Endothelial cell of umbilical vein (primary cell): Measurements from ENCODE around the gene ISL2. TPM values are rescaled to one million over a fixed set of nuclear protein-coding genes. Genes with fewer than 3 reads are reported as not detected.

Source experiments
- BruUV-seq: library from RNA; stranded (reverse); fragments of 400-500 nt; replicated peaks from 2 replicates; lab custom pipeline; 2021; lab: Mats Ljungman, UMichigan
- CTCF ChIA-PET: fragments of 300-600, 350-600 bp; sonication (Branson Sonifier 250); formaldehyde crosslinking; loops from one replicate; lab custom pipeline; 2021; ENCODE audit warnings: antibody characterized with exemption, inconsistent platforms; lab: Charles Lee
- POLR2A ChIA-PET: fragments of 300-600, 350-600 bp; sonication (Branson Sonifier 250); formaldehyde crosslinking; loops from one replicate; lab custom pipeline; 2021; ENCODE audit warnings: antibody characterized with exemption, inconsistent platforms; lab: Charles Lee
- DNase-seq: peaks from one replicate; pipeline ENCODE4 v3.0.0-alpha.2; 2011; ENCODE audit warnings: low read depth, low spot score
- FAIRE-seq: peaks from 2 replicates; lab custom pipeline; 2011; peaks lifted over from hg19 to GRCh38; lab: Jason Lieb, UNC
- H2AFZ ChIP-seq: 2 replicates; pipeline ENCODE4 v1.6.0; 2012; ENCODE audit warnings: low read depth, low read length, control low read depth, inconsistent platforms
- H3K27ac ChIP-seq: 2 replicates; pipeline ENCODE4 v1.5.1; 2011; ENCODE audit warnings: low read depth, mild to moderate bottlenecking, control low read depth, low read length, moderate library complexity; ENCODE audit not compliant: insufficient read depth
- H3K27me3 ChIP-seq, 2 experiments: 2 replicates each; pipeline versions ENCODE4 v1.6.0 to v1.6.1; 2011; ENCODE audit warnings: low read length in 2 of 2, mixed read lengths in 1 of 2; ENCODE audit not compliant: control insufficient read depth in 2 of 2, insufficient read depth in 2 of 2
- H3K36me3 ChIP-seq, 2 experiments: 2 replicates in 1 of 2; 3 replicates in 1 of 2; pipeline ENCODE4 v1.5.1; 2011; ENCODE audit warnings: low read length in 2 of 2, mild to moderate bottlenecking in 1 of 2, moderate library complexity in 1 of 2; ENCODE audit not compliant: control insufficient read depth in 2 of 2, insufficient read depth in 2 of 2; ENCODE audit errors: extremely low read depth in 1 of 2
- H3K4me1 ChIP-seq: 3 replicates; pipeline ENCODE4 v1.5.1; 2011; ENCODE audit warnings: mild to moderate bottlenecking, low read length; ENCODE audit not compliant: control insufficient read depth, insufficient read depth; ENCODE audit errors: extremely low read depth
- H3K4me2 ChIP-seq: 2 replicates; pipeline ENCODE4 v1.6.1; 2011; ENCODE audit warnings: low read length, control low read depth, mixed read lengths; ENCODE audit not compliant: insufficient read depth
- H3K4me3 ChIP-seq, 3 experiments: fragments of 200-600 bp in 1 of 3; sonication (generic), shearing (Covaris generic) in 1 of 3; replicated peaks in 1 of 3; 2 replicates each; pipeline ENCODE4 v1.5.1; 2011 to 2016; ENCODE audit warnings: control low read depth in 3 of 3, low read length in 3 of 3, mild to moderate bottlenecking in 2 of 3, inconsistent platforms in 1 of 3, low read depth in 1 of 3, moderate library complexity in 1 of 3; ENCODE audit not compliant: insufficient read depth in 1 of 3
- H3K79me2 ChIP-seq: 2 replicates; pipeline ENCODE4 v1.6.0; 2012; ENCODE audit warnings: low read length, inconsistent platforms; ENCODE audit not compliant: control insufficient read depth, insufficient read depth
- H3K9ac ChIP-seq: replicated peaks from 2 replicates; pipeline ENCODE3; 2011; ENCODE audit warnings: low read length, control low read depth; ENCODE audit not compliant: insufficient read depth; ENCODE audit errors: extremely low read depth
- H3K9me1 ChIP-seq: replicated peaks from 3 replicates; pipeline ENCODE4 v1.6.0; 2011; ENCODE audit warnings: mild to moderate bottlenecking, low read length; ENCODE audit not compliant: control insufficient read depth, insufficient read depth; ENCODE audit errors: extremely low read depth
- H3K9me3 ChIP-seq: replicated peaks from 2 replicates; pipeline ENCODE4 v1.5.1; 2012; ENCODE audit warnings: low read length, inconsistent platforms; ENCODE audit not compliant: control insufficient read depth, insufficient read depth
- H4K20me1 ChIP-seq: replicated peaks from 2 replicates; pipeline ENCODE3; 2011; ENCODE audit warnings: mild to moderate bottlenecking, low read length; ENCODE audit not compliant: control insufficient read depth, insufficient read depth; ENCODE audit errors: extremely low read depth
- EZH2 ChIP-seq: IDR thresholded peaks from 2 replicates; pipeline ENCODE4 v1.6.1; 2012; ENCODE audit warnings: borderline replicate concordance, low read depth, mild to moderate bottlenecking, moderate library complexity, low read length, inconsistent platforms; ENCODE audit not compliant: severe bottlenecking
- FOS ChIP-seq: IDR thresholded peaks from 2 replicates; pipeline ENCODE4 v1.6.1; 2011; ENCODE audit warnings: mild to moderate bottlenecking, low read length, moderate library complexity, borderline replicate concordance; ENCODE audit not compliant: insufficient read depth
- GATA2 ChIP-seq: IDR thresholded peaks from 2 replicates; pipeline ENCODE4 v1.7.0; 2011; ENCODE audit warnings: low read depth, mild to moderate bottlenecking, moderate library complexity, mixed read lengths, low read length; ENCODE audit not compliant: insufficient read length, insufficient read depth
- JUN ChIP-seq: IDR thresholded peaks from 2 replicates; pipeline ENCODE4 v1.6.1; 2011; ENCODE audit warnings: borderline replicate concordance, low read depth; ENCODE audit not compliant: insufficient read length, insufficient read depth
- MYC ChIP-seq: IDR thresholded peaks from one replicate; pipeline ENCODE4 v1.6.1; 2011; ENCODE audit warnings: mild to moderate bottlenecking, low read depth, low read length
- POLR2A ChIP-seq: IDR thresholded peaks from 2 replicates; pipeline ENCODE4 v1.6.1; 2012; ENCODE audit warnings: low read depth, mild to moderate bottlenecking, control low read depth, low read length
- POLR2AphosphoS5 ChIP-seq: IDR thresholded peaks from 2 replicates; pipeline ENCODE4 v1.6.1; 2012; ENCODE audit warnings: low read depth, mild to moderate bottlenecking, control low read depth, low read length, moderate library complexity; ENCODE audit not compliant: insufficient read depth
- dilution Hi-C: fragments of 300-500 bp; cut with MboI; formaldehyde crosslinking; loops from one replicate; pipeline ENCODE4 v1.15.0; 2019; ENCODE audit warnings: low sequenced_read_pairs; ENCODE audit not compliant: extremely low pct_ligation_motif_present
- intact Hi-C: fragments of 100-400 bp; cut with micrococcal nuclease; formaldehyde crosslinking; loops from one replicate; pipeline ENCODE4 v1.10.0; 2022
- polyA plus RNA-seq, 4 experiments: library from polyadenylated mRNA; depleted of rRNA in 3 of 4; stranded (reverse) in 3 of 4; unstranded in 1 of 4; fragments of >200 nt; gene quantifications; 2 replicates each; pipeline versions ENCODE4 v1.2.1 to v1.2.3, GENCODE V29; 2011 to 2012; ENCODE audit warnings: missing spikeins in 1 of 4
- total RNA-seq: library from RNA; stranded (reverse); gene quantifications from 2 replicates; pipeline ENCODE4 v1.2.3, GENCODE V29; 2021
- TF ChIP-seq, protein P1 (sequence below), 2 donors: IDR thresholded peaks; 1 replicate in 1 of 2; 2 replicates in 1 of 2; pipeline ENCODE4 v1.5.1; 2011; ENCODE audit warnings: low read length in 2 of 2, mild to moderate bottlenecking in 2 of 2, moderate library complexity in 2 of 2, control low read depth in 1 of 2, inconsistent platforms in 1 of 2, low read depth in 1 of 2; ENCODE audit not compliant: insufficient read depth in 1 of 2; ENCODE audit errors: extremely low read depth in 1 of 2
- TF ChIP-seq, protein P2 (sequence below): IDR thresholded peaks from 2 replicates; pipeline ENCODE4 v1.6.1; 2011; ENCODE audit not compliant: insufficient read depth, insufficient read length

ISL2 gene
- total and polyA plus RNA-seq, 2 donors (not counting 3 experiments of a cell fraction or from before 2014, with no cell fraction given), result 0.10 TPM; not detected in 1

GRCh38 chr15:76321602-76322001, 15.0 kb upstream of the ISL2 start:
- no peak overlapping the region for H3K4me2 ChIP-seq
- FAIRE-seq (no peak), DNase-seq (no peak)
- H2AFZ ChIP-seq, result no peak overlapping the region
- CTCF ChIA-PET, result interaction anchor here (1.4 kb wide), 1 partner anchor 9 kb away, joined by 6 read pairs; no protein-coding TSS in a partner anchor
- no peak overlapping the region for H3K9ac ChIP-seq
- no peak overlapping the region for H3K27ac ChIP-seq
- no peaks in the 10 kb centered on the region for H3K36me3 ChIP-seq
- no TSS peak for BruUV-seq
- intact Hi-C loops, result no loop called here
- POLR2A ChIA-PET, result no interaction called here
- TF ChIP-seq JUN, result no peak
- no peak for TF ChIP-seq EZH2
- TF ChIP-seq, protein P1, sequence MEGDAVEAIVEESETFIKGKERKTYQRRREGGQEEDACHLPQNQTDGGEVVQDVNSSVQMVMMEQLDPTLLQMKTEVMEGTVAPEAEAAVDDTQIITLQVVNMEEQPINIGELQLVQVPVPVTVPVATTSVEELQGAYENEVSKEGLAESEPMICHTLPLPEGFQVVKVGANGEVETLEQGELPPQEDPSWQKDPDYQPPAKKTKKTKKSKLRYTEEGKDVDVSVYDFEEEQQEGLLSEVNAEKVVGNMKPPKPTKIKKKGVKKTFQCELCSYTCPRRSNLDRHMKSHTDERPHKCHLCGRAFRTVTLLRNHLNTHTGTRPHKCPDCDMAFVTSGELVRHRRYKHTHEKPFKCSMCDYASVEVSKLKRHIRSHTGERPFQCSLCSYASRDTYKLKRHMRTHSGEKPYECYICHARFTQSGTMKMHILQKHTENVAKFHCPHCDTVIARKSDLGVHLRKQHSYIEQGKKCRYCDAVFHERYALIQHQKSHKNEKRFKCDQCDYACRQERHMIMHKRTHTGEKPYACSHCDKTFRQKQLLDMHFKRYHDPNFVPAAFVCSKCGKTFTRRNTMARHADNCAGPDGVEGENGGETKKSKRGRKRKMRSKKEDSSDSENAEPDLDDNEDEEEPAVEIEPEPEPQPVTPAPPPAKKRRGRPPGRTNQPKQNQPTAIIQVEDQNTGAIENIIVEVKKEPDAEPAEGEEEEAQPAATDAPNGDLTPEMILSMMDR (IDR thresholded peaks at IDR 0.05; ENCODE audit: extremely low read depth in 1 of 2, insufficient read depth in 1 of 2, low read depth in 1 of 2, low read length in 2 of 2), result no peak
- TF ChIP-seq FOS, result no peak
- TF ChIP-seq, protein P2, sequence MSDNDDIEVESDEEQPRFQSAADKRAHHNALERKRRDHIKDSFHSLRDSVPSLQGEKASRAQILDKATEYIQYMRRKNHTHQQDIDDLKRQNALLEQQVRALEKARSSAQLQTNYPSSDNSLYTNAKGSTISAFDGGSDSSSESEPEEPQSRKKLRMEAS, result no peak
- TF ChIP-seq MYC, result no peak
- no peak for TF ChIP-seq GATA2
- TF ChIP-seq POLR2A, result no peak
- TF ChIP-seq POLR2AphosphoS5, result no peak
- no peaks in the 10 kb centered on the region for H3K4me1 ChIP-seq
- no peaks in the 10 kb centered on the region for H3K9me1 ChIP-seq
- no peak overlapping the region for H3K4me3 ChIP-seq
- dilution Hi-C loops, result no loop called here
- peaks cover 10 to 32% of the 10 kb centered on the region in 2 experiments for H3K27me3 ChIP-seq
- no peaks in the 10 kb centered on the region for H4K20me1 ChIP-seq
- H3K79me2 ChIP-seq, result no peaks in the 10 kb centered on the region
- H3K9me3 ChIP-seq, result no peaks in the 10 kb centered on the region
